T-cell (primary cell): ENCODE results near the gene PUM1. TPM values are rescaled to one million over a fixed set of nuclear protein-coding genes. Genes with fewer than 3 reads are reported as not detected.
A peak's percentile ranks its signal among the peaks of the same experiment; 100 is the strongest.

ENCODE experiments used
- ATAC-seq, 4 experiments: fragments of 200-7000 bp in 3 of 4; fragments of 150-1000 bp in 1 of 4; cut with Tn5 transposase; replicated peaks in 1 of 4; 1 replicate in 3 of 4; 2 replicates in 1 of 4; pipeline ENCODE4 v1.10.0; 2021; ENCODE audit warnings: moderate library complexity in 3 of 4, mild to moderate bottlenecking in 2 of 4, moderate number of reproducible peaks in 1 of 4
- CTCF ChIA-PET, 2 donors: fragments of 300-600 bp; sonication (Branson Sonifier 250); formaldehyde crosslinking; loops; one replicate each; lab custom pipeline; 2022; ENCODE audit warnings: antibody characterized with exemption in 2 of 2; lab: Charles Lee
- POLR2A ChIA-PET, 2 donors: fragments of 300-600 bp; sonication (Branson Sonifier 250); formaldehyde crosslinking; loops; one replicate each; lab custom pipeline; 2022; ENCODE audit warnings: antibody characterized with exemption in 2 of 2; lab: Charles Lee
- DNase-seq, 35 experiments: peaks; one replicate each; pipeline versions ENCODE4 v3.0.0 to v3.0.0-alpha.2; 2013 to 2023
- H3K27ac ChIP-seq: one replicate; pipeline ENCODE4 v1.5.1; 2013; ENCODE audit warnings: low read length
- H3K27me3 ChIP-seq, 2 experiments: replicated peaks in 1 of 2; 1 replicate in 1 of 2; 2 replicates in 1 of 2; pipeline versions ENCODE4 v1.6.1 to v1.7.0; 2013; ENCODE audit warnings: low read length in 1 of 2, mixed read lengths in 1 of 2; ENCODE audit not compliant: control insufficient read depth in 2 of 2, insufficient read depth in 2 of 2; ENCODE audit errors: extremely low read depth in 1 of 2
- H3K36me3 ChIP-seq, 2 donors: 1 replicate in 1 of 2; 2 replicates in 1 of 2; pipeline versions ENCODE4 v1.6.1 to v1.7.0; 2013; ENCODE audit warnings: low read length in 1 of 2; ENCODE audit not compliant: control insufficient read depth in 2 of 2, insufficient read depth in 1 of 2; ENCODE audit errors: extremely low read depth in 1 of 2
- H3K4me1 ChIP-seq, 2 experiments: 1 replicate in 1 of 2; 2 replicates in 1 of 2; pipeline versions ENCODE4 v1.6.1 to v1.7.0; 2013; ENCODE audit warnings: low read length in 2 of 2, mixed read lengths in 1 of 2; ENCODE audit not compliant: insufficient read depth in 2 of 2, control insufficient read depth in 1 of 2; ENCODE audit errors: extremely low read depth in 1 of 2
- H3K4me3 ChIP-seq, 2 donors: 1 replicate in 1 of 2; 2 replicates in 1 of 2; pipeline versions ENCODE4 v1.5.1 to v1.7.0; 2013; ENCODE audit warnings: mild to moderate bottlenecking in 2 of 2, low read length in 1 of 2, moderate library complexity in 1 of 2; ENCODE audit not compliant: control insufficient read depth in 1 of 2; ENCODE audit errors: extremely low read depth in 1 of 2
- H3K9me3 ChIP-seq: 2 replicates; pipeline ENCODE4 v1.7.0; 2013
- H3K27ac Mint-ChIP-seq, 2 donors: one replicate each; pipeline ENCODE4 v1.8.0; 2020 to 2021; ENCODE audit warnings: mild to moderate bottlenecking in 2 of 2, mixed read lengths in 2 of 2
- H3K27me3 Mint-ChIP-seq, 2 donors: one replicate each; pipeline ENCODE4 v1.8.0; 2021 to 2022; ENCODE audit warnings: mixed read lengths in 2 of 2
- H3K36me3 Mint-ChIP-seq: one replicate; pipeline ENCODE4 v1.8.0; 2021; ENCODE audit warnings: mixed read lengths
- H3K4me1 Mint-ChIP-seq, 3 donors: one replicate each; pipeline ENCODE4 v1.8.0; 2020 to 2022; ENCODE audit warnings: mixed read lengths in 3 of 3, mild to moderate bottlenecking in 1 of 3
- H3K4me3 Mint-ChIP-seq, 3 donors: one replicate each; pipeline ENCODE4 v1.8.0; 2020 to 2022; ENCODE audit warnings: mild to moderate bottlenecking in 3 of 3, mixed read lengths in 3 of 3, moderate library complexity in 3 of 3
- H3K9me3 Mint-ChIP-seq, 3 donors: one replicate each; pipeline ENCODE4 v1.8.0; 2020 to 2022; ENCODE audit warnings: mixed read lengths in 3 of 3
- WGBS: methylation state at CpG from one replicate; pipeline ENCODE4 v1.1.5; 2013; ENCODE audit warnings: missing lambda C conversion rate; ENCODE audit not compliant: insufficient coverage; 5-methylcytosine and 5-hydroxymethylcytosine counted together
- total RNA-seq, 35 experiments: library from RNA in 6 of 35; stranded (reverse) in 6 of 35; fragments of 120-200 nt in 1 of 35; gene quantifications; one replicate each; pipeline versions ENCODE4 v1.2.1 to v1.2.4 and lab custom pipeline; 2013 to 2026

PUM1 gene
- total RNA-seq, 5 donors from 2014 or later (not counting 1 experiment from before 2014, with no cell fraction given): 146 to 229 (median 154) TPM

DNA sequence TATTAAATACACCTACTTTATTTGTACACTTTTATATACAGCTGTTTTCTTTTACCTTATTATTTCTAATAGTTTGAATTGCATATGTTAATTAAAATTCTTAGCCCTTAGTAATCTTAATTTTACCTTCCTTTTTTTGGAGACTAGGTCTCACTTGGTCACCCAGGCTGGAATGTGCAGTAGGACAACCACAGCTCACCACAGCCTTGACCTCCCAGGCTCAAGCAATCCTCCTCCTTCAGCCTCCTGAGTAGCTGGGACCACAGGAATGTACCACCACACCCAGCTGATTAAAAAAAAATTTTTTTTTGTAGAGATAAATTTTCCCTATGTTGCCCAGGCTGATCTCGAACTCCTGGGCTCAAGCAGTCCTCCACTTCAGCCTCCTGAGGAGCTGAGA, 141.9 kb downstream of the PUM1 start:
- Histone ChIP-seq H3K36me3 (no peaks in the 10 kb centered on the region), H3K27ac (no peak overlapping the region), H3K9me3 (no peaks in the 10 kb centered on the region), H3K27me3 (peaks cover 0 to 8% of the 10 kb centered on the region in 2 experiments), H3K4me3 (no peak overlapping the region), H3K4me1 (no peaks in the 10 kb centered on the region)
- no peaks in the 10 kb centered on the region for H3K9me3 Mint-ChIP-seq
- no peaks in the 10 kb centered on the region for H3K4me1 Mint-ChIP-seq
- no peak overlapping the region for H3K4me3 Mint-ChIP-seq
- no peak overlapping the region for H3K27ac Mint-ChIP-seq
- ATAC-seq (no peak), DNase-seq (no peak)
- CTCF ChIA-PET: no interaction called here
- POLR2A ChIA-PET: no interaction called here
- H3K27me3 Mint-ChIP-seq: peaks cover 2 to 7% of the 10 kb centered on the region in 2 donors
- no CpG with 5 or more reads among the region's 1 CpG for WGBS
- no peaks in the 10 kb centered on the region for H3K36me3 Mint-ChIP-seq

GRCh38 chr1:30920827-30921226, 144.7 kb downstream of the PUM1 start:
- Histone ChIP-seq H3K27me3 (peaks cover 0 to 6% of the 10 kb centered on the region in 2 experiments), H3K36me3 (no peaks in the 10 kb centered on the region), H3K27ac (no peak overlapping the region), H3K9me3 (no peaks in the 10 kb centered on the region), H3K4me3 (no peak overlapping the region), H3K4me1 (no peaks in the 10 kb centered on the region)
- ChIA-PET CTCF (no interaction called here), POLR2A (no interaction called here)
- Mint-ChIP-seq H3K9me3 (no peaks in the 10 kb centered on the region), H3K36me3 (no peaks in the 10 kb centered on the region), H3K4me1 (no peaks in the 10 kb centered on the region), H3K4me3 (no peak overlapping the region), H3K27ac (no peak overlapping the region), H3K27me3 (peaks cover under 1 to 7% of the 10 kb centered on the region in 2 donors)
- ATAC-seq (no peak), DNase-seq (no peak)
- 90% methylated on average over 3 of the region's 7 CpGs for WGBS

GRCh38 chr1:30919025-30919881, 146.3 kb downstream of the PUM1 start:
- Histone ChIP-seq H3K27ac (no peak overlapping the region), H3K27me3 (peaks cover 0 to 10% of the 10 kb centered on the region in 2 experiments), H3K4me3 (no peak overlapping the region), H3K9me3 (no peaks in the 10 kb centered on the region), H3K4me1 (no peaks in the 10 kb centered on the region), H3K36me3 (no peaks in the 10 kb centered on the region)
- Mint-ChIP-seq H3K27ac (no peak overlapping the region), H3K36me3 (no peaks in the 10 kb centered on the region), H3K4me1 (no peaks in the 10 kb centered on the region), H3K4me3 (no peak overlapping the region), H3K27me3 (peaks cover 0 to 7% of the 10 kb centered on the region in 2 donors), H3K9me3 (no peaks in the 10 kb centered on the region)
- no peak for ATAC-seq
- ChIA-PET POLR2A (interaction anchor here in 1 of 2 donors (0.5 kb wide), 1 partner anchor 135 kb away, joined by 5 read pairs; no protein-coding TSS in a partner anchor), CTCF (interaction anchor here (0.7 to 0.9 kb wide), 3 partner anchors 9 to 37 kb away, joined by 3 to 8 read pairs (median 3); no protein-coding TSS in a partner anchor)
- no peak for DNase-seq
- WGBS: 39% methylated on average over 3 of the region's 10 CpGs

- Histone ChIP-seq H3K9me3 (no peaks in the 10 kb centered on the region), H3K4me1 (peaks cover 0 to 4% of the 10 kb centered on the region in 2 experiments), H3K4me3 (no peak overlapping the region), H3K36me3 (no peaks in the 10 kb centered on the region), H3K27me3 (peaks cover 0 to 14% of the 10 kb centered on the region in 2 experiments), H3K27ac (no peak overlapping the region)
- 92% methylated on average over 7 of the region's 12 CpGs for WGBS
- ATAC-seq (no peak), DNase-seq (peak in 1 of 35 experiments; percentile 21)
- Mint-ChIP-seq H3K27me3 (peaks cover 0 to 4% of the 10 kb centered on the region in 2 donors), H3K4me1 (peaks cover 0 to 2% (median 1%) of the 10 kb centered on the region in 3 donors), H3K4me3 (no peak overlapping the region), H3K27ac (no peak overlapping the region), H3K36me3 (no peaks in the 10 kb centered on the region), H3K9me3 (no peaks in the 10 kb centered on the region)
- ChIA-PET CTCF (no interaction called here), POLR2A (no interaction called here)
These were observed 149.2 kb downstream of the PUM1 start for GRCh38 chr1:30916296-30916695.

DNA sequence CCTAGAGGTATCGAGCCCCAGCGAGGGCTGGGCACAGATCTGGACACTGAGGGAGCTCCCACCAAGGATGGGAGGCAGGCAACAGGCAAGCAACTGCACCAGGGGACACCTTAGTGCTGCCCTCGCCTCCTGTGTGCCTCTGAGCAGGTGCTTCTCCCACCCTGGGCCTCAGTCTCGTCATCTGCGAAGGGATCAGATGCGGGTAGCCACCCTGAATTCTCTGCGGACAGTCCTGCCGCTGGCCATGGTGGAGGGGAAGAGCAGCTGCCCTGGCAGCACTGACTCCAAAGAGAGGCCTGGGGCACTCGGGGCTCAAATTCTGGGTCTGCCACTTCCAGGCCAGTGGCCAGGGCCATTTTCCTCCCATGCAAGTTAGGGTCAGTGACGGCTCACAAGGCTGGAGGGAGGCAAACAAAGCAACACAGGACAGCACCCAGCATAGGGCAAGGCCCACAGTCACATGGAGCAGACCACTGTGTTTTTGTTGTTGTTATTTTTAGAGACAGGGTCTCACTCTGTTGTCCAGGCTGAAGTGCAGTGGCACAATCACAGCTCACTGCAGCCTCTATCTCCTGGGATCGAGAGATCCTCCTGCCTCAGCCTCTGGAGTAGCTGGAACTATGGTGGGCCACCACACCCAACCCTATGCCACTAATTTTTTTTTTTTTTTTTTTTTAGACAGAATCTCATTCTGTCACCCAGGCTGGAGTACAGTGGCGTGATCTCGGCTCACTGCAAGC, 149.9 kb downstream of the PUM1 start:
- 90% methylated on average over 9 of the region's 13 CpGs for WGBS

GRCh38 chr1:30914931-30915330, 150.6 kb downstream of the PUM1 start:
- H3K4me1 ChIP-seq: peaks cover 0 to 7% of the 10 kb centered on the region in 2 experiments
- no peaks in the 10 kb centered on the region for H3K9me3 ChIP-seq
- ATAC-seq: no peak
- H3K9me3 Mint-ChIP-seq: no peaks in the 10 kb centered on the region
- H3K27me3 ChIP-seq: peaks cover 4 to 25% of the 10 kb centered on the region in 2 experiments
- no peaks in the 10 kb centered on the region for H3K36me3 Mint-ChIP-seq
- WGBS: no CpG with 5 or more reads among the region's 4 CpGs
- DNase-seq: no peak
- CTCF ChIA-PET: no interaction called here
- no peak overlapping the region for H3K4me3 Mint-ChIP-seq
- peaks cover 5 to 8% of the 10 kb centered on the region in 2 donors for H3K27me3 Mint-ChIP-seq
- H3K4me3 ChIP-seq: no peak overlapping the region
- H3K27ac ChIP-seq: no peak overlapping the region
- POLR2A ChIA-PET: no interaction called here
- H3K27ac Mint-ChIP-seq: no peak overlapping the region
- H3K36me3 ChIP-seq: no peaks in the 10 kb centered on the region
- peaks cover 1 to 4% (median 2%) of the 10 kb centered on the region in 3 donors for H3K4me1 Mint-ChIP-seq

More for the DNA sequence above, 149.9 kb downstream of the PUM1 start:
- ChIA-PET POLR2A (interaction anchor here in 1 of 2 donors (0.5 kb wide), 1 partner anchor 108 kb away, joined by 7 read pairs; no protein-coding TSS in a partner anchor), CTCF (no interaction called here)
- peaks cover 0 to 2% (median 1%) of the 10 kb centered on the region in 3 donors for H3K4me1 Mint-ChIP-seq
- DNase-seq (peak in 1 of 35 experiments; percentile 3), ATAC-seq (no peak)
- Histone ChIP-seq H3K27me3 (peaks cover 2 to 20% of the 10 kb centered on the region in 2 experiments), H3K27ac (no peak overlapping the region), H3K4me1 (peaks cover 0 to 7% of the 10 kb centered on the region in 2 experiments), H3K4me3 (no peak overlapping the region), H3K9me3 (no peaks in the 10 kb centered on the region), H3K36me3 (no peaks in the 10 kb centered on the region)
- peaks cover 2 to 3% of the 10 kb centered on the region in 2 donors for H3K27me3 Mint-ChIP-seq
- H3K36me3 Mint-ChIP-seq: no peaks in the 10 kb centered on the region
- H3K4me3 Mint-ChIP-seq: no peak overlapping the region
- no peaks in the 10 kb centered on the region for H3K9me3 Mint-ChIP-seq
- H3K27ac Mint-ChIP-seq: no peak overlapping the region
